D721Med (cell line): ENCODE measurements around the gene TSPEAR.

ENCODE experiments used
- DNase-seq: peaks from one replicate; pipeline ENCODE4 v3.0.0; 2011; ENCODE audit warnings: low spot score; ENCODE audit not compliant: insufficient read length
- FAIRE-seq: peaks from 2 replicates; lab custom pipeline; 2011; peaks lifted over from hg19 to GRCh38; lab: Jason Lieb, UNC
- TF ChIP-seq, protein P1 (sequence below): IDR thresholded peaks from 2 replicates; pipeline ENCODE4 v1.5.1; 2012; ENCODE audit warnings: mild to moderate bottlenecking, control low read depth; ENCODE audit not compliant: insufficient read depth; ENCODE audit errors: missing control alignments

Gene TSPEAR

DNA sequence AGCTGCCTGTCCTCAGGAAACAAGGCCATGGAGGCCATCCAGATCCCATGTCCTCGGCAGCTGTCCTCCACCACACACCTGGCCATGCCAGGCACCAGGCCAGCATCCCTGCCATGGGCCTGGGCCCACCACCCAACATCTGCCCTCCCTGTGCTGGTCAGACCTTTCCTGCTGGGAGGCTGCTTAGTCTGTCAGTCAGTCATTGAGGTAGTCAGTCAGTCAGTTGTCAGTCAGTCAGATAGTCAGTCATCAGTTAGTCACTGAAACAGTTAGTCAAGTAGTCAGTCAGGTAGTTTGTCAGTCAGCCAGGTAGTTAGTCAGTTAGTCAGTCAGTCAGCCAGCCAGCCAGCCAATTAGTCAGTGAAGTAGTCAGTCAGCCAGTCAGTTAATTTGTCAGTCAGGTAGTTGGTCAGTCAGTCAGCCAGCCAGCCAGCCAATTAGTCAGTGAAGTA, 188.6 kb downstream of the TSPEAR start:
- no peak for FAIRE-seq
- TF ChIP-seq, protein P1, sequence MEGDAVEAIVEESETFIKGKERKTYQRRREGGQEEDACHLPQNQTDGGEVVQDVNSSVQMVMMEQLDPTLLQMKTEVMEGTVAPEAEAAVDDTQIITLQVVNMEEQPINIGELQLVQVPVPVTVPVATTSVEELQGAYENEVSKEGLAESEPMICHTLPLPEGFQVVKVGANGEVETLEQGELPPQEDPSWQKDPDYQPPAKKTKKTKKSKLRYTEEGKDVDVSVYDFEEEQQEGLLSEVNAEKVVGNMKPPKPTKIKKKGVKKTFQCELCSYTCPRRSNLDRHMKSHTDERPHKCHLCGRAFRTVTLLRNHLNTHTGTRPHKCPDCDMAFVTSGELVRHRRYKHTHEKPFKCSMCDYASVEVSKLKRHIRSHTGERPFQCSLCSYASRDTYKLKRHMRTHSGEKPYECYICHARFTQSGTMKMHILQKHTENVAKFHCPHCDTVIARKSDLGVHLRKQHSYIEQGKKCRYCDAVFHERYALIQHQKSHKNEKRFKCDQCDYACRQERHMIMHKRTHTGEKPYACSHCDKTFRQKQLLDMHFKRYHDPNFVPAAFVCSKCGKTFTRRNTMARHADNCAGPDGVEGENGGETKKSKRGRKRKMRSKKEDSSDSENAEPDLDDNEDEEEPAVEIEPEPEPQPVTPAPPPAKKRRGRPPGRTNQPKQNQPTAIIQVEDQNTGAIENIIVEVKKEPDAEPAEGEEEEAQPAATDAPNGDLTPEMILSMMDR: no peak
- DNase-seq: no peak

DNA sequence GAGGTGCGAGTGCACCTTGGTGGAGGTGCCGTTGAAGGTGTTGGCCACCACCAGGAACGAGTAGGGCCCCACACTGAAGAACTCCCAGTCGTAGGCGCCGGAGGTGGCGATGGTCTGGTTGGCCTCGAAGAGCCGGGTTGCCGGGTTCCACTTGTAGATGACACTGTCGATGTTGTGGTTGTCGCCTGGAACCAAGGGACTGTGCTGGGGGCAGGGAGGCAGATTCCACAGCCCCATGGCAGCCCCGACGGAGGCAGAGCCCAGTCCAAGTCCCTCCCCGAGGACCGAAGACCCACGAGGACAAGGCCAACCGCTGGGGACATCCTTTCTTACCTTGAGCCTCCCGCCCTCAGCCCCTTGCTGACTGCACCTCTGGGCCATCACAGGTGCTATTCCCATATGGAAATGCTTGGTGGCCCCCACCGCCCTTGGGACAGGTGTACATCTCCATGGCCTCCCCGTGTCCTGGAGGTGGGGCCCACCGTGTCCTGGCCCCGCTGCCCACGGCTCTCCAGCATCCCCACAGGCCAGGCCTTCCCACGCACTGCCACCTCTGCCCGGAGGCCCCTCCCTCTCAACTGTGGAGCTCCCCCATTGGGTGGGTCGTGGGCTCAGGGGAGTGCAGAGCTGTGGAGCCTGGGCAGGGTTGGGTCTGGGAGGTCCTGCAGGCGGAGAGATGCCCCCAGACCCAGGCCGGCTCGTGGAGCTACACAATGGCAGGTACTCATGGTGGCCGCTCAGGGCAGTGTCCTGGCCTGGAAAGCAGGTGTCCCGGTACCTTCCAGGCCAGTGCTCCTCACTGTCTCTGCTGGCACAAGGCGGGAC, 189.2 kb downstream of the TSPEAR start:
- FAIRE-seq (no peak), DNase-seq (no peak)
- TF ChIP-seq, protein P1: no peak

DNA sequence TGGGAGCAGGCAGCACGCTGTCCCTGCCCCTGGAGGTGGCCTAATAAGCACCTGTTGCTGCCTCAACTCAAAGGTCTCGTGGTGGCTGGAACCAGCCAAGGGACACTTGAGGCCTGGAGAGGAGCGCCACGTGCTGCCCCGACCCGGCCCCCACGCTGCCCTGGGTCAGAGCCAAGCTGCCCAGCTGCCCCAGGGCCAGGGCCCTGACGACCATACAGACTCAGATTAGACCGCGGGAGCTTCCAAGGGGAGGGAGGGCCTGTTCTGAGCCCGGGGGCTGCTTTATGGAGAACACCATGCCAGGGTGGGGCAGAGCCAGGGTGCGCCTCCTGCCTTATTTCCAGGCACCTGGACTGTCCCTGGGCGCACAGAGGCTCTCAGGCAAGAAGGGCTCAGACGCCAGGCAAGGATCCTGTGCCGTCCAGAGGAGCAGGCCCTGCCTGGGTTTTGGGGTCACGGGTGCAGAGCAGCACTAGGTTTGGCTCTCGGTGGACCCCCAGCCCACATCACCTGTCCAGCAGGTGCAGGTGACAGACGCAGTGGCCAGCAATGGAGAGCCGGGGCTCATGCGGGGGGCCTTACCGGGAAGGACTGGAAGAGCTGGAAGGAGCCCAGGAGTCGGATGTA, 190.0 kb downstream of the TSPEAR start:
- FAIRE-seq (no peak), DNase-seq (no peak)
- TF ChIP-seq, protein P1: no peak

DNA sequence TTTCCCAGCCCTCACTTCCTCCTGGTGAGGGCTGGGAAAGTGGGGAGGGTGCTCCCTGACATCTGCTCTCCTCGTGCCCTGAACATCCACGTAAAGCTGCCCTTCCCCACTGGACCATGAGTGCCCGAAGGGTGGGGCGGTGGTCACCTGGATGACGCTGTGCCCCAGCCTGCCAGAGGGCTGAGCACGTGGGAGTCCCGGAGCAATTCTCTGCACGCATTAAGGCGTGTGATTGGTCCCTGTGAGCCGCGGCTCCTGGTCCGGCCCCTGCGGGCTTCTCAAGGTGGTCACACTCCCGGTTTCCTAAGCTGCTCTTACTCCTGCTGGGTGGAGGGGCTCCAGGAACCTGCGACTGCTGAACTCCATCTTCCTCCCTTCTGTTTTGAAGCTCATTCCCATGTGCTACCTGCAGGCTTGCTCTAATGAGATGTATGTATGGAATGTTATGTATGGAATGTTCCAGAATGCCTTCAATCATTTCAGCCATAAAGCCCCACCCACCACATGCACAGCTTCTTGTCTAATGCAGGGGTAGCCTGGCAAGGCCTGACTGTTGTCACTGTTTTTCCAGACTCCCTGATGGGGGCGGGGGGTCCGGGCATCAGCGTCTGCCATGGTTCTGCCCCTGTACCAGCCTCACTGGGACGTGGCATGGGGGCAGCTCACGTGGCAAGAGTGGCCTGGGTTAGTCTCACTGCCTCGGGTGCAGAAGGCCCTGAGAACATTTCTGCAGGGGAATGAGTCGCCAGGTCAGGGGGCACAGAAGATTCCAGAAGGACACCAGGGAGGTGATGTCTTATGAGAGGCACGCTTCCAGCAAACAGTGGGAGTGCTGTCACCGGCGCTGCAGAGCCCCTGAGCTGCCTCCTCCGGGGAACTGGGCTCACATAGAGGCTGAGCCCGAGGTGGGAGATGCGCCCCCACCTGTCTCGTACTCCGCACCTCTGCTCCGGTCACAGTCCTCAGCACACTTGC, 190.8 kb downstream of the TSPEAR start:
- no peak for DNase-seq
- FAIRE-seq: no peak

DNA sequence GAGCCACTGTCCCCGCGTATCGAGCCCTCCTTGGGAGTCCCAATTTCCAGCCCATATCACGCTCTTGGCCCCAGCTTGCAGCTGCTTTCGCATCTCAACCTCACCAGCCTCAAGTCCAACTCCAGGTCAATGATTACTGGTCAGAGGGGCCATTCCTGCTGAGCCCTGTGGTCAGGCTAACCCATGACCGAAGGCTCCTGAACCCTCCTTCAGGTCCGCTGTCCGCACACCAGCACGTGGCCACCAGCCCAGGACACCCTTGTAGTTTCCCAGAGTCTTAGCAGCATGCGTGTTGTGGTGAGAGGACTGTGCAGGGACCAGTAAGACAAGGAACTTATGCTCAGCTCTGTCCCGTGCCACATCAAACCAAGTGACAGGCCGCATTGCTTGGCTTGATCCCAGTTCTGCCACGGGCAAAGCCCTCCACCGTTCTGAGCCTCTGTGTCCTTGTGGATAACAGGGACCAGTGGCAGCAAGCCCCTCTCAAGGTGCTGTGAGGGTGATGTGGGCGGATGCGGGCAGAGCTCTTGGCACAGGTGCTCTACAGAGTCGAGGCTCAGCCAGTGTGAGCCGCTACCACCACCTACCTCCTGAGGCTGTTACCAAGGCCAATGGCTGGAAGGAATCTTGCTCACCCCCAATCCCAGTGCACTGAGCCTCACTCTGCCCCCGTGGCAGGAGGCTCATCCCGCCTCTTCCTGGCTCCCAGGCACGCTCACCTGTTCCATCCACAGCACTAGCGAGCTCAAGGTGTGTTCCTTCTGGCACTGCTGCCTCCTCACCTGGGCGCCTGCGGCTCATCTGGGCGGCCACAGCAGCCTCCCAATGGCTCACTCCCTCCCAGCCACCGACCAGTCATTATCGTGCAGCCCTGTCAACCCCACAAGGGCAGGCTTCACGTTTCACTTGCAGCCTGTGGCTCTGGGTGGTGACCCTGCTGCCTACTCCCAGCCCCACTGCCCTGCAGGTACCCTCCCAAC, 191.7 kb downstream of the TSPEAR start:
- no peak for FAIRE-seq
- TF ChIP-seq, protein P1: no peak
- DNase-seq: no peak

More for the DNA sequence above, 190.8 kb downstream of the TSPEAR start:
- TF ChIP-seq, protein P1: no peak

DNA sequence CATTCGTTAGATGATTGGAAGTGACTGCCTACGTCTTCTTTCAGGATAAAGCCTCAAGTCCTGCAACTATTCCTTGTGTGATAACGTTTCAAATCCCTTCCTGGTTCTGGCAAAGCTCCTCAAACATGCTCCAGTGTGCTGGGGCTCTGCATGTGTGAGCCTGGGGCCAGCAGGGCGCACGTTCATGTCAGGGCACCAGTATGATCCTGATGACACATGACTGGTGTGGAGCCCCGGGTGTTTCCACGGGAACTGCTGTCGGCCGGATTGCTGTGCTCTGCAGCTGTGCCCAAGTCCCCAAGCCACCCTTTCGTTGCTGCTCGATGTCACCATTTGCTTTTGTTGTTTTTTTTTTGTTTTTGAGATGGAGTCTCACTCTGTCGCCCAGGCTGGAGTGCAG, 192.7 kb downstream of the TSPEAR start:
- TF ChIP-seq, protein P1: no peak
- DNase-seq (no peak), FAIRE-seq (no peak)
